H1 (cell line): ENCODE results near the gene RABGGTA. TPM values are rescaled to one million over a fixed set of nuclear protein-coding genes. Genes with fewer than 3 reads are reported as not detected.
A peak's percentile ranks its signal among the peaks of the same experiment; 100 is the strongest.

Source experiments
- CTCF ChIA-PET: fragments of 300-600 bp; sonication (Branson Sonifier 250); formaldehyde crosslinking; loops from one replicate; lab custom pipeline; 2021; ENCODE audit not compliant: partially characterized antibody; lab: Charles Lee
- POLR2A ChIA-PET: fragments of 300-600 bp; sonication (Branson Sonifier 250); formaldehyde crosslinking; loops from one replicate; lab custom pipeline; 2021; ENCODE audit warnings: inconsistent platforms; ENCODE audit not compliant: partially characterized antibody; lab: Charles Lee
- DNase-seq, 2 experiments: peaks; one replicate each; pipeline versions ENCODE4 v3.0.0 to v3.0.0-alpha.2; 2010 to 2022; ENCODE audit warnings: low spot score in 2 of 2, low read depth in 1 of 2, mixed read lengths in 1 of 2
- FAIRE-seq: peaks from 2 replicates; lab custom pipeline; 2011; peaks lifted over from hg19 to GRCh38; lab: Jason Lieb, UNC
- H2AFZ ChIP-seq: 2 replicates; pipeline ENCODE4 v1.8.1; 2012; ENCODE audit warnings: low read length, inconsistent platforms
- H2AK5ac ChIP-seq: 2 replicates; pipeline ENCODE4 v1.6.1; 2013; ENCODE audit warnings: low read depth, low read length
- H2BK120ac ChIP-seq: replicated peaks from 2 replicates; pipeline ENCODE3; 2013; ENCODE audit warnings: low read depth, low read length, inconsistent platforms
- H2BK12ac ChIP-seq: 2 replicates; pipeline ENCODE4 v1.6.1; 2013; ENCODE audit warnings: low read depth, low read length
- H2BK15ac ChIP-seq: 2 replicates; pipeline ENCODE4 v1.6.1; 2013; ENCODE audit warnings: low read length
- H2BK20ac ChIP-seq: 2 replicates; pipeline ENCODE4 v1.6.1; 2013; ENCODE audit warnings: low read length
- H2BK5ac ChIP-seq: 2 replicates; pipeline ENCODE4 v1.6.1; 2013; ENCODE audit warnings: low read depth, low read length
- H3K14ac ChIP-seq: 2 replicates; pipeline ENCODE4 v1.6.1; 2013; ENCODE audit warnings: inconsistent platforms; ENCODE audit not compliant: insufficient read length
- H3K18ac ChIP-seq: 2 replicates; pipeline ENCODE4 v1.6.1; 2013; ENCODE audit warnings: low read length; ENCODE audit errors: extremely low read depth
- H3K23ac ChIP-seq: 2 replicates; pipeline ENCODE4 v1.6.1; 2013; ENCODE audit warnings: inconsistent platforms; ENCODE audit not compliant: insufficient read length
- H3K23me2 ChIP-seq: 2 replicates; pipeline ENCODE4 v1.6.1; 2013; ENCODE audit warnings: low read depth, low read length
- H3K27ac ChIP-seq: 2 replicates; pipeline ENCODE4 v1.6.1; 2011; ENCODE audit warnings: low read depth, low read length, inconsistent platforms
- H3K27me3 ChIP-seq, 4 experiments: replicated peaks in 1 of 4; 1 replicate in 1 of 4; 2 replicates in 3 of 4; pipeline versions ENCODE4 v1.6.1 to v1.8.1; 2011 to 2013; ENCODE audit warnings: low read length in 3 of 4, mild to moderate bottlenecking in 3 of 4, inconsistent platforms in 2 of 4, mixed read lengths in 2 of 4, moderate library complexity in 1 of 4; ENCODE audit not compliant: control insufficient read depth in 3 of 4, insufficient read depth in 3 of 4; ENCODE audit errors: extremely low read depth in 1 of 4
- H3K36me3 ChIP-seq, 4 experiments: 2 replicates each; pipeline versions ENCODE4 v1.6.1 to v1.8.1; 2011 to 2013; ENCODE audit warnings: mild to moderate bottlenecking in 4 of 4, low read length in 3 of 4, moderate library complexity in 2 of 4, control low read depth in 1 of 4, inconsistent platforms in 1 of 4; ENCODE audit not compliant: insufficient read depth in 4 of 4, control insufficient read depth in 2 of 4
- H3K4ac ChIP-seq: replicated peaks from 2 replicates; pipeline ENCODE3; 2013; ENCODE audit warnings: low read length, low read depth, mixed read lengths, inconsistent platforms; ENCODE audit not compliant: insufficient read length
- H3K4me1 ChIP-seq, 4 experiments: replicated peaks in 1 of 4; 1 replicate in 1 of 4; 2 replicates in 3 of 4; pipeline versions ENCODE4 v1.6.1 to v1.8.1; 2011 to 2013; ENCODE audit warnings: low read length in 3 of 4, inconsistent platforms in 2 of 4, mixed read lengths in 1 of 4; ENCODE audit not compliant: insufficient read depth in 4 of 4, control insufficient read depth in 3 of 4
- H3K4me2 ChIP-seq, 2 experiments: 2 replicates each; pipeline versions ENCODE4 v1.6.1 to v1.8.1; 2011 to 2013; ENCODE audit warnings: low read depth in 2 of 2, low read length in 2 of 2, control low read depth in 1 of 2, inconsistent platforms in 1 of 2, mild to moderate bottlenecking in 1 of 2; ENCODE audit not compliant: insufficient read depth in 1 of 2
- H3K4me3 ChIP-seq, 4 experiments: fragments of 200-600, 300-600 bp in 1 of 4; sonication (generic), shearing (Covaris generic), sonication (Bioruptor Twin) in 1 of 4; 2 replicates each; pipeline versions ENCODE4 v1.5.1 to v1.8.1; 2011 to 2016; ENCODE audit warnings: low read length in 4 of 4, low read depth in 3 of 4, control low read depth in 2 of 4, inconsistent platforms in 2 of 4, mild to moderate bottlenecking in 2 of 4, mixed read lengths in 1 of 4, moderate library complexity in 1 of 4; ENCODE audit not compliant: insufficient read depth in 2 of 4; ENCODE audit errors: extremely low read depth in 1 of 4
- H3K56ac ChIP-seq: replicated peaks from 2 replicates; pipeline ENCODE3; 2013; ENCODE audit warnings: low read depth, mild to moderate bottlenecking, mixed read lengths, low read length, inconsistent platforms; ENCODE audit not compliant: insufficient read length
- H3K79me1 ChIP-seq: 2 replicates; pipeline ENCODE4 v1.6.1; 2013; ENCODE audit warnings: low read depth, low read length, control low read depth
- H3K79me2 ChIP-seq, 2 experiments: 2 replicates each; pipeline versions ENCODE4 v1.6.1 to v1.8.1; 2012 to 2013; ENCODE audit warnings: low read length in 2 of 2, mild to moderate bottlenecking in 2 of 2, inconsistent platforms in 1 of 2; ENCODE audit not compliant: insufficient read depth in 2 of 2, control insufficient read depth in 1 of 2
- H3K9ac ChIP-seq, 4 experiments: replicated peaks in 1 of 4; 1 replicate in 1 of 4; 2 replicates in 3 of 4; pipeline versions ENCODE4 v1.6.1 to v1.8.1; 2011 to 2013; ENCODE audit warnings: low read depth in 3 of 4, low read length in 3 of 4, control low read depth in 2 of 4, mild to moderate bottlenecking in 2 of 4, moderate library complexity in 2 of 4, inconsistent platforms in 1 of 4; ENCODE audit errors: extremely low read depth in 1 of 4
- H3K9me3 ChIP-seq, 2 experiments: 2 replicates each; pipeline versions ENCODE4 v1.6.1 to v1.8.1; 2012 to 2013; ENCODE audit warnings: mild to moderate bottlenecking in 2 of 2, moderate library complexity in 2 of 2, control low read depth in 1 of 2, inconsistent platforms in 1 of 2, low read depth in 1 of 2, low read length in 1 of 2, mixed read lengths in 1 of 2; ENCODE audit not compliant: insufficient read depth in 2 of 2
- H4K20me1 ChIP-seq, 2 experiments: replicated peaks in 1 of 2; 2 replicates each; pipeline versions ENCODE3 to v1.8.1; 2011 to 2013; ENCODE audit warnings: inconsistent platforms in 2 of 2, low read length in 2 of 2, mild to moderate bottlenecking in 1 of 2; ENCODE audit not compliant: insufficient read depth in 2 of 2, control insufficient read depth in 1 of 2
- H4K5ac ChIP-seq: 2 replicates; pipeline ENCODE4 v1.6.1; 2013; ENCODE audit warnings: low read length, low read depth, mixed read lengths, inconsistent platforms; ENCODE audit not compliant: insufficient read length
- H4K8ac ChIP-seq: 2 replicates; pipeline ENCODE4 v1.8.0; 2013; ENCODE audit warnings: mild to moderate bottlenecking, moderate library complexity, low read length, inconsistent platforms; ENCODE audit not compliant: insufficient read depth; ENCODE audit errors: extremely low read depth
- H4K91ac ChIP-seq: replicated peaks from 2 replicates; pipeline ENCODE3; 2013; ENCODE audit warnings: low read length, mixed read lengths, inconsistent platforms; ENCODE audit not compliant: insufficient read length
- BCL11A ChIP-seq, 2 experiments: IDR thresholded peaks; one replicate each; pipeline ENCODE4 v1.6.1; 2011; ENCODE audit warnings: low read depth in 2 of 2, low read length in 2 of 2, mild to moderate bottlenecking in 2 of 2
- CREB1 ChIP-seq: IDR thresholded peaks from 2 replicates; pipeline ENCODE4 v1.6.1; 2012; ENCODE audit warnings: inconsistent platforms
- JUN ChIP-seq: IDR thresholded peaks from 2 replicates; pipeline ENCODE4 v1.6.1; 2011; ENCODE audit warnings: low read depth, mild to moderate bottlenecking, improper control_type of control experiment, low read length
- NANOG ChIP-seq: IDR thresholded peaks from 2 replicates; pipeline ENCODE4 v1.6.1; 2011; ENCODE audit warnings: low read length, low read depth, mild to moderate bottlenecking, inconsistent platforms; ENCODE audit not compliant: insufficient read depth, poor library complexity, severe bottlenecking
- POLR2AphosphoS5 ChIP-seq: IDR thresholded peaks from 2 replicates; pipeline ENCODE4 v1.6.1; 2011; ENCODE audit warnings: low read depth, low read length
- RBBP5 ChIP-seq: IDR thresholded peaks from 2 replicates; pipeline ENCODE4 v1.7.1; 2012; ENCODE audit warnings: low read depth, mild to moderate bottlenecking, inconsistent platforms, low read length, moderate library complexity, borderline replicate concordance
- RNF2 ChIP-seq: fragments of 200-900, 300-1000 bp; sonication (generic); IDR thresholded peaks from 2 replicates; pipeline ENCODE4 v1.7.1; 2016; ENCODE audit warnings: borderline replicate concordance, low read depth, mild to moderate bottlenecking, antibody characterized with exemption, low read length; ENCODE audit not compliant: poor library complexity, severe bottlenecking; ENCODE audit errors: missing control alignments
- RXRA ChIP-seq: IDR thresholded peaks from 2 replicates; pipeline ENCODE4 v1.6.1; 2011; ENCODE audit warnings: low read depth, mild to moderate bottlenecking, low read length, moderate library complexity; ENCODE audit not compliant: insufficient read depth
- SAP30 ChIP-seq: fragments of 300-600 bp; sonication (generic); IDR thresholded peaks from 2 replicates; pipeline ENCODE4 v1.7.1; 2012; ENCODE audit warnings: low read length, moderate library complexity, mild to moderate bottlenecking, inconsistent platforms; ENCODE audit not compliant: insufficient read depth, insufficient replicate concordance
- SIX5 ChIP-seq: IDR thresholded peaks from 2 replicates; pipeline ENCODE4 v1.6.1; 2011; ENCODE audit warnings: mild to moderate bottlenecking, low read depth, low read length
- YY1 ChIP-seq: IDR thresholded peaks from 2 replicates; pipeline ENCODE4 v1.6.1; 2011; ENCODE audit warnings: low read depth, mild to moderate bottlenecking, low read length
- WGBS, 2 experiments: shearing (Covaris generic) in 1 of 2; methylation state at CpG; one replicate each; pipeline versions ENCODE4 v1.1.6 to v1.1.7; 2013 to 2015; ENCODE audit warnings: low lambda C conversion rate in 2 of 2, mixed read lengths in 2 of 2, inconsistent platforms in 1 of 2, low coverage in 1 of 2, missing lambda C conversion rate in 1 of 2; ENCODE audit not compliant: insufficient replicate concordance in 2 of 2, insufficient coverage in 1 of 2, insufficient read length in 1 of 2; ENCODE audit errors: extremely low coverage in 1 of 2, missing lambda C conversion rate in 1 of 2; 5-methylcytosine and 5-hydroxymethylcytosine counted together
- polyA plus RNA-seq, 7 experiments: library from polyadenylated mRNA; depleted of rRNA in 3 of 7; stranded (reverse) in 5 of 7; unstranded in 2 of 7; fragments of >200 nt in 5 of 7; fragments of 200-250 nt in 2 of 7; gene quantifications; 1 replicate in 5 of 7; 2 replicates in 1 of 7; 4 replicates in 1 of 7; pipeline versions ENCODE4 v1.2.1 to v1.2.3, GENCODE V29; 2011 to 2013; ENCODE audit warnings: missing spikeins in 2 of 7, mixed read lengths in 2 of 7
- total RNA-seq: library from RNA; stranded (reverse); fragmentation: NEBNext Ultra II Directional; extraction: Animal tissue kit (Norgen Biotek cat#: 25700); gene quantifications from 2 replicates; pipeline ENCODE4 v1.2.1, GENCODE V29; 2021
- TF ChIP-seq, protein P1 (sequence below): IDR thresholded peaks from 2 replicates; pipeline ENCODE4 v1.6.1; 2011; ENCODE audit warnings: low read length, improper control_type of control experiment

Gene RABGGTA
- total and polyA plus RNA-seq, 2 of the 8 experiments (the other 6 are each of a cell fraction or from before 2014, with no cell fraction given) = 16.0 to 49.8 TPM

DNA sequence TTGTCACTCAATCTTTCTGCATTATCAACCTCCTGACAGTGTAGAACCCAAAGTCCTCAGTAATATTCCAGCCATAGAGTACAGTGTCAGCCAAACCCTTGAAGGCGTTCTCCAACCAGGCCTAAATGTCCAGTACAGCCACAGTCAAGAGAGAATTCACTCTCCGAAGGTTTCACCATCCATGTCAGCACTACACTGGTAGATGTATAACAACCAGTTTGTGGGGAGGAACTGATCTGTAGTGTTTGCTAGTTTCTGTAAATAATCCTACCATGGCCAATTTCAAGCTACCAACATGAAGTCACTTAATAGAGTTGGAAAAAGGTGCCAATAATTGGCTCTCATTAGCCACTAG is 55.1 kb downstream of the RABGGTA start:
- WGBS, 2 experiments = 85% methylated on average over 2 of the region's 2 CpGs; no CpG with 5 or more reads in 1 of the 2 experiments
- TF ChIP-seq RXRA (no peak), NANOG (no peak), BCL11A (IDR thresholded peaks at IDR 0.05; ENCODE audit: low read depth in 2 of 2, low read length in 2 of 2) (no peak), POLR2AphosphoS5 (no peak), RBBP5 (no peak), RNF2 (no peak), SIX5 (no peak), JUN (no peak), SAP30 (no peak), YY1 (no peak), CREB1 (no peak)
- TF ChIP-seq, protein P1, sequence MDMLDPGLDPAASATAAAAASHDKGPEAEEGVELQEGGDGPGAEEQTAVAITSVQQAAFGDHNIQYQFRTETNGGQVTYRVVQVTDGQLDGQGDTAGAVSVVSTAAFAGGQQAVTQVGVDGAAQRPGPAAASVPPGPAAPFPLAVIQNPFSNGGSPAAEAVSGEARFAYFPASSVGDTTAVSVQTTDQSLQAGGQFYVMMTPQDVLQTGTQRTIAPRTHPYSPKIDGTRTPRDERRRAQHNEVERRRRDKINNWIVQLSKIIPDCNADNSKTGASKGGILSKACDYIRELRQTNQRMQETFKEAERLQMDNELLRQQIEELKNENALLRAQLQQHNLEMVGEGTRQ = no peak

More for the DNA sequence above, 55.1 kb downstream of the RABGGTA start:
- no peak overlapping the region for H4K8ac ChIP-seq
- ChIA-PET POLR2A (interaction anchor here (0.8 to 11.1 kb wide), 17 partner anchors 8 to 92 kb away, joined by 3 to 119 read pairs (median 5); partner anchors contain the start of genes IPO4, RABGGTA, TINF2 and TM9SF1), CTCF (interaction anchor here (0.5 to 2.1 kb wide), 15 partner anchors 8 to 1914 kb away, joined by 3 to 7 read pairs (median 3); partner anchors contain the start of genes CIDEB, TINF2 and TM9SF1)
- H4K20me1 ChIP-seq = peaks cover 0 to 1% of the 10 kb centered on the region in 2 experiments
- H3K27ac ChIP-seq = no peak overlapping the region
- peak overlapping the region in 2 of 4 experiments; percentile 77 to 78; a peak in 3 of 8 replicates for H3K4me3 ChIP-seq
- H2AK5ac ChIP-seq = no peak overlapping the region
- H2BK5ac ChIP-seq = no peak overlapping the region
- H3K4me1 ChIP-seq = peaks cover 0 to 5% (median 2%) of the 10 kb centered on the region in 4 experiments; a peak in 1 of 7 replicates
- H2BK15ac ChIP-seq = 0 out of 2 replicates have a peak overlapping the region, but pooled peaks have one; percentile 48
- no peaks in the 10 kb centered on the region for H3K79me1 ChIP-seq
- H3K9ac ChIP-seq = no peak overlapping the region
- no peak overlapping the region for H3K18ac ChIP-seq
- no peak for DNase-seq
- no peak overlapping the region for H2BK120ac ChIP-seq
- H3K36me3 ChIP-seq = peaks cover 0 to 7% (median 5%) of the 10 kb centered on the region in 4 experiments; a peak in 6 of 8 replicates
- no peak overlapping the region for H2AFZ ChIP-seq
- H3K14ac ChIP-seq = no peak overlapping the region
- H3K4me2 ChIP-seq = peak overlapping the region; percentile 70 to 86; a peak in 2 of 4 replicates
- H3K27me3 ChIP-seq = no peaks in the 10 kb centered on the region
- H3K79me2 ChIP-seq = peaks cover 0 to 12% of the 10 kb centered on the region in 2 experiments; a peak in 2 of 4 replicates
- FAIRE-seq = no peak
- no peak overlapping the region for H3K23ac ChIP-seq
- no peaks in the 10 kb centered on the region for H3K9me3 ChIP-seq
- H3K56ac ChIP-seq = no peak overlapping the region
- H3K23me2 ChIP-seq = peaks cover 8% of the 10 kb centered on the region
- no peak overlapping the region for H4K5ac ChIP-seq
- no peak overlapping the region for H2BK20ac ChIP-seq
- H3K4ac ChIP-seq = no peak overlapping the region
- no peak overlapping the region for H4K91ac ChIP-seq
- no peak overlapping the region for H2BK12ac ChIP-seq
